ENCODE data around the gene KRT15.
A peak's percentile ranks its signal among the peaks of the same experiment; 100 is the strongest.

The KRT15 gene

GRCh38 chr17:41548844-41549595 is 30.3 kb upstream of the KRT15 start:
- peak overlapping the region; percentile 55 for H3K27ac ChIP-seq

GRCh38 chr17:41547921-41548843 is 29.5 kb upstream of the KRT15 start:
- TF ChIP-seq ZFX (IDR thresholded peaks at IDR 0.05; ENCODE audit: borderline replicate concordance) (no peak), CTCF (IDR thresholded peaks at IDR 0.05) (no peak)
- peak overlapping the region; percentile 55 for H3K27ac ChIP-seq

More at GRCh38 chr17:41548844-41549595, 30.3 kb upstream of the KRT15 start:
- TF ChIP-seq ZFX (IDR thresholded peaks at IDR 0.05; ENCODE audit: borderline replicate concordance) (no peak), CTCF (IDR thresholded peaks at IDR 0.05) (peak; percentile 98)

- TF ChIP-seq ZFX (IDR thresholded peaks at IDR 0.05; ENCODE audit: borderline replicate concordance), result no peak
- no peak for TF ChIP-seq CTCF (IDR thresholded peaks at IDR 0.05)
These were observed 28.7 kb upstream of the KRT15 start for GRCh38 chr17:41547378-41547841.

GRCh38 chr17:41546819-41547218 is 28.1 kb upstream of the KRT15 start:
- TF ChIP-seq ZFX (IDR thresholded peaks at IDR 0.05; ENCODE audit: borderline replicate concordance) (no peak), CTCF (IDR thresholded peaks at IDR 0.05) (no peak)
- no peak overlapping the region for H3K27ac ChIP-seq

More at GRCh38 chr17:41547378-41547841, 28.7 kb upstream of the KRT15 start:
- no peak overlapping the region for H3K27ac ChIP-seq

GRCh38 chr17:41545829-41546410 is 27.2 kb upstream of the KRT15 start:
- TF ChIP-seq CTCF (IDR thresholded peaks at IDR 0.05) (no peak), ZFX (IDR thresholded peaks at IDR 0.05; ENCODE audit: borderline replicate concordance) (no peak)
- H3K27ac ChIP-seq, result no peak overlapping the region

GRCh38 chr17:41544935-41545334 is 26.2 kb upstream of the KRT15 start:
- TF ChIP-seq ZFX (IDR thresholded peaks at IDR 0.05; ENCODE audit: borderline replicate concordance) (no peak), CTCF (IDR thresholded peaks at IDR 0.05) (no peak)
- H3K27ac ChIP-seq, result no peak overlapping the region

All from 22Rv1 (cell line).